ENCODE results near the gene COQ6. TPM values are rescaled to one million over a fixed set of nuclear protein-coding genes. Genes with fewer than 3 reads are reported as not detected.
"Not testable (repeated sequence)": the region's sequence is repeated elsewhere in the genome, so short reads cannot be mapped to it uniquely, and the experiment has no call there.

Gene COQ6
- total RNA-seq, 4 donors from 2014 or later: 39.1 to 46.8 (median 42.4) TPM

- Histone ChIP-seq H3K4me1 (peaks cover 0 to 24% (median 13%) of the 10 kb centered on the region in 4 donors), H3K9me3 (no peaks in the 10 kb centered on the region), H3K4me3 (no peak overlapping the region), H3K27ac (peak overlapping the region; percentile 80 to 89 (median 86)), H3K36me3 (no peaks in the 10 kb centered on the region), H3K27me3 (no peaks in the 10 kb centered on the region)
- 36 to 51% methylated on average over 1 to 2 of the region's 2 CpGs for WGBS, 2 donors (ENCODE audit: low coverage in 1 of 2)
- TF ChIP-seq POLR2AphosphoS5 (IDR thresholded peaks at IDR 0.05) (no peak), CTCF (IDR thresholded peaks at IDR 0.05) (no peak), POLR2A (IDR thresholded peaks at IDR 0.05) (no peak)
- intact Hi-C loops (cut with DNase I; ENCODE audit: low total_unique reads) (no loop called here), in situ Hi-C loops (cut with MboI; ENCODE audit: low pct_ligation_motif_present in 1 of 4, low pct_unique_long_range_greater_than_20kb in 1 of 4, low sequenced_read_pairs in 3 of 4) (no loop called here)
- no peak for DNase-seq
These were observed 48.6 kb downstream of the COQ6 start for GRCh38 chr14:73998726-73999125.

GRCh38 chr14:74005664-74006063 is 55.6 kb downstream of the COQ6 start:
- H3K27ac ChIP-seq; H3K27me3 ChIP-seq; DNase-seq; H3K4me1 ChIP-seq; H3K4me3 ChIP-seq; intact Hi-C loops (cut with DNase I; ENCODE audit: low total_unique reads); H3K9me3 ChIP-seq; in situ Hi-C loops (cut with MboI; ENCODE audit: low pct_ligation_motif_present in 1 of 4, low pct_unique_long_range_greater_than_20kb in 1 of 4, low sequenced_read_pairs in 3 of 4); H3K36me3 ChIP-seq: not testable (repeated sequence)
- WGBS, 2 donors (ENCODE audit: low coverage in 1 of 2): 97% methylated on average over 3 of the region's 3 CpGs; no CpG with 5 or more reads in 1 of the 2 donors

- Histone ChIP-seq H3K4me3 (no peak overlapping the region), H3K27ac (peak overlapping the region; percentile 34 to 63 (median 49)), H3K27me3 (no peaks in the 10 kb centered on the region), H3K9me3 (no peaks in the 10 kb centered on the region), H3K36me3 (peaks cover 0 to 8% (median 0%) of the 10 kb centered on the region in 4 donors), H3K4me1 (peaks cover 0 to 5% (median 2%) of the 10 kb centered on the region in 4 donors)
- intact Hi-C loops (cut with DNase I; ENCODE audit: low total_unique reads) (no loop called here), in situ Hi-C loops (cut with MboI; ENCODE audit: low pct_ligation_motif_present in 1 of 4, low pct_unique_long_range_greater_than_20kb in 1 of 4, low sequenced_read_pairs in 3 of 4) (no loop called here)
- TF ChIP-seq POLR2AphosphoS5 (IDR thresholded peaks at IDR 0.05): no peak
- TF ChIP-seq CTCF (IDR thresholded peaks at IDR 0.05): no peak
- no peak for TF ChIP-seq POLR2A (IDR thresholded peaks at IDR 0.05)
- TF ChIP-seq EP300 (IDR thresholded peaks at IDR 0.05; ENCODE audit: low read depth): no peak
- 29 to 61% methylated on average over 2 of the region's 2 CpGs for WGBS, 2 donors (ENCODE audit: low coverage in 1 of 2)
- DNase-seq: no peak
These were observed 58.9 kb downstream of the COQ6 start for GRCh38 chr14:74008843-74009499.

Small RNA genes lying within 50 kb of the gene (small RNA-seq; reads per million reads assigned to genes)
- 0 reads per million in 4 donors for gene AC005480.2
- gene RF00019: 0 reads per million in 4 donors

Other genes starting within 250 kb of the COQ6 start
- gene PNMA1, start 235.9 kb upstream of the COQ6 start, total RNA-seq: 10 to 100 TPM; 12.7 to 22.1 (median 12.7) TPM
- 10 to 100 TPM in 2 of 4 donors, 1 to 10 TPM in 2; 1.8 to 15.8 (median 10.8) TPM for gene PTGR2, start 98.5 kb upstream of the COQ6 start, total RNA-seq
- 100 to 1,000 TPM in 1 of 4 donors, 10 to 100 TPM in 3; 33.2 to 104 (median 45.9) TPM for gene ZNF410, start 63.4 kb upstream of the COQ6 start, total RNA-seq
- gene FAM161B, start 208 bp upstream of the COQ6 start, total RNA-seq: 1 to 10 TPM; 2.4 to 7.2 (median 4.8) TPM
- 100 to 1,000 TPM in 3 of 4 donors, 10 to 100 TPM in 1; 60.9 to 311 (median 219) TPM for gene ENTPD5, start 69.0 kb downstream of the COQ6 start, total RNA-seq
- 1 to 10 TPM; 4.1 to 7.5 (median 5.4) TPM for gene BBOF1, start 69.0 kb downstream of the COQ6 start, total RNA-seq
- gene ALDH6A1, start 134.2 kb downstream of the COQ6 start, total RNA-seq: 10 to 100 TPM; 19.1 to 40.0 (median 27.5) TPM
- gene LIN52, start 134.7 kb downstream of the COQ6 start, total RNA-seq: 1 to 10 TPM; 1.1 to 5.4 (median 4.6) TPM